Brain pericyte (primary cell): ENCODE measurements around the gene NLRP3.

Experiments used
- DNase-seq: peaks from one replicate; pipeline ENCODE4 v3.0.0-alpha.2; 2012; ENCODE audit warnings: low read depth, low spot score

Gene NLRP3

DNA sequence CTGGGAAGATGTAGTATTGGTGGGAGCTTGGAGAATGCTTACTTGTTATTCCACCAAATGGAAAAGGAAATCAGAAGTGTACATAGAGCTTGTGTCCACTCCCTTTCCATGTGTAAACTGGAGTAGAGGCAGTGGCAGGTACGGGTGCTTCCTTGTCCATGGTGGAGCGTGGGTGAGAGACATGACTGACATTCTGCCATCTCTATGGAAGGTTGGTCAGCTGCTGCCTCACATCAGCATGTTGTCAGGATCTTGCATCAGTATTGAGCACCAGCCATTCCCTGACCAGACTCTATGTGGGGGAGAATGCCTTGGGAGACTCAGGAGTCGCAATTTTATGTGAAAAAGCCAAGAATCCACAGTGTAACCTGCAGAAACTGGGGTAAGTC is 19.8 kb downstream of the NLRP3 start:
- DNase-seq: no peak

DNA sequence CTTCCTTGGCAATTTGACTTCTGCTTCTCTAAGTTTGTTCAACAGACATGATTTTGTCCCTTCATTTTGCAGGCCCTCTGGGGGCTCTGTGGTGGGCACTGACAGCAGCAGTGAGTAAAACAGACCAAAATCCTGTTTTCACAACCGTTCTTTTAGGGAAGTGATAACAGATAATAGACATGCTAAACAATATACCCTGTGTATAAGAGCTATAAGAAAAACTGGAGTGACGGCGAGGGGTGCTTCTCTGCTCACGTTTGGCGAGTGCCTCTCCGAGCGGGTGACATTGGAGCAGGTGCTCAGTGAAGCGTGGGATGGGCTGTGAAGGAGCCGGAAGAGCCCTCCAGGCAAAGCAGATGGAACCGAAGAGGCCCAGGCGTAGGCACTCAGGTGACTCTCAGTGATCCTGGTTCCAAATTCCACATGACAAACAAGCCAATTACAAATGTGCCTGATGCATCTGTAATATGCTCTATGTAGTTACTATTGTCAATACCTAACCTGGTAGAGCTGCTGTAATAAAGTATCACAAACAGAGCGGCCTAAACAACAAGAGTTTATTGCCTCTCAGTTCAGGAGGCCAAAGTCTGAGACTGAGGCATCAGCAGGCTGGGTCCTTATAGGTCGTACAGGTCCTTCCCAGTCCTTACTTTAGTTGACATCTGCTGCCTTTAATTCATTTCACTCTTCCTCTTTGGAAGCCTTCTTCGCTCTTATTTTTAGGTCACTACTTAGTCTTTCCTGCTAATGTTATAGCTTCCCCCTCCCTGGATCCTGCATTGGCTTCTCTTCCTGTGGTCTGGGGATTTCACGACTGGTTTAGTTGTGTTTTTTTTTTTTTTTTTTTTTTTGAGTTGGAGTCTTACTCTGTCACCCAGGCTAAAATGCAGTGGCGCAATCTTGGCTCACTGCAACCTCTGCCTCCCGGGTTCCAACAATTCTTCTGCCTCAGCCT is 21.9 kb downstream of the NLRP3 start:
- DNase-seq: no peak

DNA sequence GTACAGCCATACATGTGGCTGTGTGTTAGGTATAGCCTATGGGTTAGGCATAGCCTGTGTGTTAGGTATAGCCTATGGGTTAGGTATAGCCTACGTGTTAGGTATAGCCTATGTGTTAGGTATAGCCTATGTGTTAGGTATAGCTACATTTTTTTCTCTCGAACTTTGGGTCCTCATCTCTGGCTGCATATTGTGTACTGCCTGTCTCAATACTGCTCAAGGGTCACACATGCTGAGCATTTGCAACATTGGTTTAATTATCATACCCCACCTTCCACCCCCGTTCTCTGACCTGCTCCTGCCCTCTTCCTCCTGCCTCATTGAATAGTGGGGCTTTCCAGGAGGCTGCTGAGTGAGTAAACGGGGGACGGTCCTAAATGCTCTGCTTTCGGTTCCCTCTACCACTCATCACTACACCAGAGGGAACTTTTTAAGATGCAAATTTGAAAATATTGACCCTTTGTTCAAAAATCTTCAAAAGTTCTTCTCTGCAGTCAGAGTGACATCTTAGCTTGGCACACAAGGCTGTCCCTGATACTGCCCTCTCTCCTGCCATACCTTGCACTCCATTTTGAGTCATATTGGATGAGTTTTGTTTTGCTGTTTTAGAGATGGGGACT is 24.1 kb downstream of the NLRP3 start:
- no peak for DNase-seq

DNA sequence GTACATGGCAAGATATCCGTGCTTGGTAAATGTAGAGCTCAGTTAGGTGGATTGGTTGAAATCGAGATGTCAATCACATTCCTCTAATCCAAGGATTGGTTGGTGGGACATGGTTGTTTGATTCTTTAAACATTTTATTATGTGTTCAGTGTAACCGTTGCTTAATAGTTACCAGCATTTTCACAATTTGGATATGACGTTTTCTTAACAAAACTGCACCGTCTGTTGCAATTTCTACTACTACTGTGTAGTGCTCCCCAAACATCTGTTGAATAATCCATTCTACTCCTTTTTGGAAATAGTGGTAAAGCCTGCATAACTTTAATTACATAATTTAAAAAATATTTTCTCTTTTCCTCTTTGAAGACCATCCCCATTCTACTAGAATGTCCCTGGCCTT is 25.6 kb downstream of the NLRP3 start:
- DNase-seq: no peak

DNA sequence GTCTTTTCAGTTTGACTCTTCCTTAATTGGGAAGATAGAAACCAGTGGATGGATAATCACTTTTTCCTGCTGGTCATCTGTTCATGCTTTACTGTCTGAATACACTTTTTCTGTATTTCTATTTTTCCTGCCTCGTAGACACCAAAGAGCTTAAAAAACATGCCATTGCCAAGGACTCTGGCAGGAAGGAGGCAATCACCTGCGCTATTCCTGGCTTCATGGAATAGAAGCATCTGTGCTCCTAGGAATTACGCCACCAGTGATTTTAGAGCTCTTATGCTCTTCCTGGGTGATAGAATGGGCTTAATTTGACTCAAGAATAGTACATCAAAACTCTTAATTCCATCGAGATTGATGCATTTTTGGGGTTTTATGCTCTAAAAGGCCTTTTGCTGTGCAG is 26.2 kb downstream of the NLRP3 start:
- DNase-seq: no peak

DNA sequence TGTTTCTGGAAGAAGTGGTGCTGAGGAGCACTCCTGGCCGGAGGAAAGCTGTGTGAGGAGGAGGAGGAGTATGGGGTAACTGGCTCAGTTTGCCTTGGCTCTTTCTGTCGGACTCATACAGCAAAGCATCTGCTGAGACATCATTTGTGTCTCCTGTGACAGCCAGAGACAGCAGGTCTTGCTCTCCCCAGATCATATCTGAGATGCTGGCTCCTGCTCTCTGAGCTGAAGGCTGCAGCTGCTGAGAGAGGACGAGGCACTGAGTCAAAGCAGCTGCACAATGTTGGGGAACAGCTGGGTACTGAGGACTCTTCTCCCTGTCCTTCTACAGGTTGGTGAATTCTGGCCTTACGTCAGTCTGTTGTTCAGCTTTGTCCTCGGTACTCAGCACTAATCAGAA is 27.7 kb downstream of the NLRP3 start:
- DNase-seq: no peak

DNA sequence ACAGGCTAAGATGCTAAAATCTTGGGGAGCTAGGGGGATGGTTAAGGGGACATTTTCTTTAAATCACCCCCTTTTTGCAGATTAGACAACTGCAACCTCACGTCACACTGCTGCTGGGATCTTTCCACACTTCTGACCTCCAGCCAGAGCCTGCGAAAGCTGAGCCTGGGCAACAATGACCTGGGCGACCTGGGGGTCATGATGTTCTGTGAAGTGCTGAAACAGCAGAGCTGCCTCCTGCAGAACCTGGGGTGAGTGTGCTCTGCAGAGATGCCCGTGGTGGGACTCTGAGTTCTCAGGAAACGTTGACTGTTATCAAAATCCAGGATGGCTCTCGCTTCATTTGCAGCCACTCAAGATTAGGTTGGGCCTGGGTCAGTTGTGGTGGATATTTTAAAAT is 28.6 kb downstream of the NLRP3 start:
- DNase-seq: no peak

DNA sequence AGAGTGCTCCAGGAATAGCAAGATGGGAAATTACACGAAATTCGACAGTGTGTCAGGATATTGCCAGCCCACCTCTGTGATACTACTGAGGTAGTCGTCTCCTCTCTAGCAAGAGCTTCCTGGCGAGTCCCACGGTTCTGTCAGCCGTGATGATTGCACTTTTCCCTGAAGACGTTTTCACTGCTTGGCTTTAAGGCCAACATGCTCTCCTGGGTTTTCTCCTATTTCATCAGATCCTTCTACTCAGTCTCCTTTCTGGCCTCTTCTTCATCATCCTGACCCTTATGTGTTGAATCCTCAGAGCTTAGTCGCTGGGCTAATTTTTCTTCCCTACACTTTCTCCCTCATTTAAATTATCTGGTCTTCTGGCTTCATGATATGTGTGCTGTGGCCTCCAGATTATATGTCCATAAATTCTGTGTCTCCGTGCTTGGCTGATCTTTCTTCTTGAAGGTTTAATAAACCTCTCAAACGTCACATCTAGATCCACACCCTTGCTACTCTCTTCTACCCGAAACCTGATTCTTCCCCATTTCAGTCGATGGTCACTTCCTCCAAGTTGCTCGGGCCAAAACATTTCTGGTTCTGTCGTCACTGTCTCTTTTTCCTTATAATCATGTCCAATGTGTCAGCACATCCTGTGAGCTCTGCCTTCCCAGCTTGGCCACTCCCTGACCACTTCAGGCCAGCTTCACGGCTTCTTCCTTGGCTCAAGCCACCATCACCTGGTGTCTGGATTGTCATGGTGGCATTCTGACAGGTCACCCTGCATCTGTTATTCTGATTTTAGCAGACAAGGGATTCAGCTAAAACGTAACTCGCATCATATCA is 29.8 kb downstream of the NLRP3 start:
- DNase-seq: no peak

DNA sequence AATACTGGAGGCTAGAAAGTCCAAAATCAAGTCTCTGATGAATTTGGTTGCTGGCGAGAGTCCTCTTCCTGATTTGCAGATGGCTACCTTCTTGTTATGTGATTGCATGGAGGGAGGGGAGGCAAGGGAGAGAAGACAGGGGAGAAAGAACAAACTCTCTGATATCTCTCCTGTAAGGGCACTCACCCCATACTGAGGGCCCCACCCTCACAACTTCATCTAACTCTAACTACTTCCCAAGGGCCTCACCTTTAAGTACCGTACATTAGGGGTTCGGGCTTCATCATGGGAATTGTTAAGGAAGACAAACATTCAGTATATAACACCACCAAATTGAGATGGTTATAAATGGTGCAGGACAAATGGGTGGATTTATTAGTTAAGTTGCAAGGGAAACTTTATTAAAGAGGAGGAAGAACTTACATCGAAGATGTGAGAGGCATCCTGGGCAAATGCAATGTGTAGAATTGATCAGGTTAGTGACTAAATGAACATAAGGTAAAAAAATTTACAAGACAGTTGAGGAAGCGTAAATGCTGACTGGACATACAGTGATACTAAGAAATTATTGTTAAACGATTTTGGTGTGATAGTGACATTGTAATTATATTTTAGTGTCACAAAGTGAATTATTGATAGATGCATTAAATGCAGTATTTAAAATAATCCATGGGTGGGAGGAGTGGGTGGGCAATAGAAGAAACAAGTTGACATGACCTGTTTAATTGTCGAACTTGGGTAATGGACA is 31.4 kb downstream of the NLRP3 start:
- no peak for DNase-seq

DNA sequence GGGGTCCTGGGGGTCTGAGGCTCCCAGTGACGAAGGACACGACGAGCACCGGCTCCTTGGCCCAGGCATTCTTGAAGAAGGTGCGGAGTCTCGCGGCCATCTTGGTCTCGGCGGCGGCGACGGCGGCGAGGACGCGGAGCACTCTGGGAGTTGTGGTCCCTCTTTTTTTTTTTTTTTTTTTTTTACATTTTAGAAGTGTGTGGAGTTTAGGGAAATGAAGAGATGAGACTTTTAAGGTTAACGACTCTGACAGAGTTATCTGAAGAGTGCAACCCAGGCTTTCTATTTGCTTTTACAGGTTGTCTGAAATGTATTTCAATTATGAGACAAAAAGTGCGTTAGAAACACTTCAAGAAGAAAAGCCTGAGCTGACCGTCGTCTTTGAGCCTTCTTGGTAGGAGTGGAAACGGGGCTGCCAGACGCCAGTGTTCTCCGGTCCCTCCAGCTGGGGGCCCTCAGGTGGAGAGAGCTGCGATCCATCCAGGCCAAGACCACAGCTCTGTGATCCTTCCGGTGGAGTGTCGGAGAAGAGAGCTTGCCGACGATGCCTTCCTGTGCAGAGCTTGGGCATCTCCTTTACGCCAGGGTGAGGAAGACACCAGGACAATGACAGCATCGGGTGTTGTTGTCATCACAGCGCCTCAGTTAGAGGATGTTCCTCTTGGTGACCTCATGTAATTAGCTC is 32.3 kb downstream of the NLRP3 start:
- DNase-seq: peak; percentile 11

DNA sequence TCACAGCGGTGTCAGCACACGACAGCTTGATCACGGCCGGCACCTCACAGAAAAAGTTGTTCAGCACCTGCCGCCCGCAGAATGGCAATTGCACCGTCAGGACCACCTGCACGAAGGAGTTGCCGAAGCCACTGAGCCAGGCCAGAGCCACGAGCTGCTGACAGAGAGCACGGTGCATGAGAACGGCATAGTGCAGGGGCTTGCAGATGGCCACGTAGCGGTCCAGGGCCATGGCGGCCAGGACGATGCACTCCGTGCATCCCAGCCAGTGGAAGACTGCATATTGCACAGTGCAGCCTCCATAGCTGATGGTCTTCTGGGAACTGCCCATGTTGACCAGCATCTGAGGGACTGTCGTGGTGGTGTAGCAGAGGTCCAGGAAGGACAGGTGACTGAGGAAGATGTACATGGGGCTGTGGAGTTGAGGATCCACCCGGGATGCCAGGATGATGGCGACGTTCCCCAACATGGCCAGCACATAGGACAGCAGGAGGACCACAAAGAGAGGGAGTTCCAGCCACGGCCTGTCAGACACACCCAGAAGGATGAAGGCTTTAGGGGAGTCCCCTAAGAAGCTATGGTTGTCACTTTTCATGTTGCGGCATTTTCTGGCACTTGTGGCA is 35.5 kb downstream of the NLRP3 start:
- no peak for DNase-seq

DNA sequence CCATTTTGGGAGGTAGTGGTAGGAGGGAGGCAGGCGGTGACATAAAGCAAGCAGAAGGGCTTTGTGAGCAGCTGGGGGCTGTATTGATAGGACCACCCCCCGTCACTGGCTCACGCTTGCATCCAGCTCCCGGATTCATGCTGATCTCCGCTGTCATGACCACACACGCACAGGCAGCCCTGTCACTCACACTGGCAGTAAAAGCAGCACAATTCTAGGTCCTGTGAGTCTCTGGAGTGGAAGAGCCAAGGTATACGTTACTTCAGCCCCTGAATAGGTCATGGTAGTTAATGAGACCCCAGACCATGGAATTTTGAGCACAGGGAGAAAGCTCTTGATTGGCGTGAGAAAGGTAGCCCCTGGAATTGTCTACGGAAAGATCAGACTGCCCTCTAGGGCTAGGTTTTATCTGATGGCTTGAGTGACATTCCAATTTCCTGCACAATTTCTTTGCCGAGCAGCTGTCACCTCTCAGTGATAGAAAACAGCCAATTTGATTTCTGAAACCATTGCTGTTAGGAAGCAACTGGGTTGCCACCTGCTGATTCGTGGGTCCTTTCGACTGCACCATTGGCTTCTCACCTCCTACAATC is 36.6 kb downstream of the NLRP3 start:
- no peak for DNase-seq

DNA sequence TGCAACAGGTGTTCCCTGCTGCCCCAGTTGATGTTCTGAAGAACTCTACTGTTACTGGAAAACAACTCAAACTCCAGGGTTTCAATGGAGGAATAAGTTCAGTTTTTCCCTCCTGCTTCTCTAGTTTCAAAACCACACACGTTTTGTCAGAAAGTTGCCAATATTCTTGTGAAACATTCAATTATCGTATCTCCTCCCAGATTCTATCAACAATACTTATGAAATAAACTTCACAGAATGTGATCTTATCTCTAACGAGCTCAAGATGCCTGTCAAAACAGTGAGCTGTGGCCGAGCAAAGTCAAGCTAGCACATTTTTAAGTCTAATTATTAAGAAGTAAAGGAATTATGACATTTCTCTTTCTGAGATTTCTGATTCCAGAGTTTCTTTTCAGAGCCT is 37.3 kb downstream of the NLRP3 start:
- no peak for DNase-seq

DNA sequence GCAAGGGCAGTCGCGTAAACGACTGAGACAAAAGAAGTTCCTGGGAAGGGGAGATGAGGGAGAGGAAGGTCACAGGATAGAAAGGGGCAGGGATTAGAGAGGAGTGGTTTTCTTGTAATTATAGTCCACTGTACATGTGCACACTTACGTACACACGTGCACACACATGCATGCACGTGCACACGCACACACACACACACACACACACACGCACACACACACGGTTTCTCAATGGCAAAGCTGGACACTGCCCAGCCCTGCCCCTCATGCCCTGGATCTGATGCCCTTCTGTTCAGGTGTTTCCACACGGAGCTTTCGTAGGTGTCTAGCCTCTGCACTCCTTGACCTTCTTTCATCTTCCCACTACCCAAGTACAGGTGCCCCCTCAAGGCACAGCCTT is 38.0 kb downstream of the NLRP3 start:
- DNase-seq: no peak

DNA sequence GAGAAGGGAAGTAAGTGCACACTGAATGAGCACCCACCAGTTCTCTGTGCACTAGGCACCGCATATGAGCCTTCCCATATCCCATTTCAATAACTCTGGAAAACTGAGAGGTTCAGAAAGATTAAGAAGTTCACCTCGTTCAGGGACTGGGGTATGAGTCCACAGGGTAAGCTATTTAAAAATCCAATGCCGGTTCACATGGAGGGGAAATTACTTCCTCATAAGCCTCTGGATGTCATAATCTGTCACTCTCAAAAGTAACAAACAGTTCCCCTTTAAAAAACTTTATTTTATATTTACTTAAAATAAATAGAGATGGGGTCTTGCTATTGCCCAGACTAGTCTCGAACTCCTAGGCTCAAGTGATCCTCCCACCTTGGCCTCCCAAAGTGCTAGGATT is 40.0 kb downstream of the NLRP3 start:
- DNase-seq: no peak

DNA sequence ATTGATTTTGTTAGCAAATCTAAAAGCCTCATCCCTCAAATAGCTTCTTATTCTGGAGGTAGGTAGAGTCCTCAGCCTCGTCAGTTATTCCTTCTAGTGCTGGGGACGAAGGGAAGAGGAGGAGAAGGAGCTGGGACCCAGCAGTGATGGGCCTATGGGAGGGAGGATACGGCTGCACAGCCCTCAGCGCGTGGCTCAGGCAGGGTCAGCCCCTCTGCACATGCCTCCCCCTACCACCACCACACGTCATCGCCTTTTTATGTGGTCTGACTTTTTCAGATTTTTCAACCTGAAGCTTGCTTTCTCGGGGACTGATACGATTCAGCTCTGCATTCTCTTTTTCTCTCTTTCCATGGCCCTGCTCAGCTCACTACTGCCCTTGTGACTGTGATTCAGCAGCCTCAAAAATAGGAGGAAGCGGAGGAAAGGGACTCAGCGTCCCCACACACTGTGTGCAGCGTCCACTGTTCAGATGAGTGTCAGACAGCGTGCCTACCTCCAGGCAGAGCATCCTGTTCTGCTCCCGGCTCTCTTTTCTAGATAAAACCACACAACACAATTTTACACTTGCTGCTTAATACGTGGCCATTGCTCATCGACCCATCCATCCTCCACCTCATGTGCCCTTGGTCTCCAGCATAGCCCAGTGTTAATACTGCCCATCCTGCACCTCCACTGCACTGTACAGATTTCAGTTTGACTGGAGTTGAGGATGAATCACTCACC is 41.1 kb downstream of the NLRP3 start:
- no peak for DNase-seq

DNA sequence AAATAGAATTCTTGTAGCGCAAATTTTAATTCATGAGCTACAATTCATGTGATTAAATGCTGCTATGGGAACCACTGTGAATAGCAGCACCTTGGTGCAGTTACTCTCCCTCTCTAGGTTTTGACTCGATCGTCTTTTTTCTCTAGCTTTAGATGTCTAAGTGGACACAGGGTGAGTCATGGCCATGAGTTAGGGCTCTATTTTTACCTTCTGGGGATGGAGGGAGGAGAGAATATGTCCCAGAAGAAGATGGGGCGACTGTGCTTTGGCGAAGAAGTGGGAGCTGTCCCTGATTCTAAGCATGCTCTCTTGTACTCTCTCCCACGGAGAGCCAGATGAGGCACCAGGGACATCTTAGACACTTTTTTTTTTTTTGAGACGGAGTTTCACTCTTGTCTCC is 43.5 kb downstream of the NLRP3 start:
- no peak for DNase-seq

DNA sequence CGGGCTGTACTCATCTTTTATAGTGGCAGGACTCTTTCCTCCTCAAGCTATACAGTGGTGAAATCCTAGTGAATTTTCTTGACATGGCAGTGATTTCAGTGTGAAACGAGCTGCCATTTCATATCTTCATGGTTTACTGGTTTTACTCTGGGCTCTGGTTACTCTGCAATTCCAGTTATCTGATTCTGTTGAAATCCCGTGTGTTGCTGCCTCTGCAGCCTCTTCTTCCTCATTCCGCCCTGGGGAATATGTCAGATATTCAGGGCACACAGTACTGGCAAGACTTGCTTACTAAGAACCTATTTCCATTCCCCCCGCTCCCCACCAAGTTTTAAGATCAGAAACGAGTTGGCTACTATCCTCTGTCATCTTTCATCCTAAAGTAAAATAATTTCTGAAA is 49.8 kb downstream of the NLRP3 start:
- no peak for DNase-seq

DNA sequence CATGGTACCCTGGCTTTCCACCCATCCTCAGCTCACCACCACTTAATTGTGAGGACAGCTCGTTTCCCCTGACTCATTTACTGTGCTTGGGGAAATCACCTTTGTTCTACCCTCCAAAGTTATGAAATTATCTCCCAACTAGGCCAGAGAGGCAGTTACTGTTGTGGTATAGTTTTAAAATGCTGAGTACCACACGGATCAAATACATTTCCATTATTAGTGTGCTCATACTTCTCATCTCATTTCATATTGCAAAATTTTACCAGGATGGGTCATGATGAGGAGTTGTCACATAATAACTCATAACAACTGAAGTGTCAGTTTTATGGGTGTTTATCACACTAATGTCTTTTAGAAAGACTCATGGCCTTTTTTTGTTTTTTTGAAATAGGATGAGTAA is 51.2 kb downstream of the NLRP3 start:
- no peak for DNase-seq
